ENCODE data around the gene MYOT.
"Not testable (repeated sequence)": the region's sequence is repeated elsewhere in the genome, so short reads cannot be mapped to it uniquely, and the experiment has no call there.

The MYOT gene

DNA sequence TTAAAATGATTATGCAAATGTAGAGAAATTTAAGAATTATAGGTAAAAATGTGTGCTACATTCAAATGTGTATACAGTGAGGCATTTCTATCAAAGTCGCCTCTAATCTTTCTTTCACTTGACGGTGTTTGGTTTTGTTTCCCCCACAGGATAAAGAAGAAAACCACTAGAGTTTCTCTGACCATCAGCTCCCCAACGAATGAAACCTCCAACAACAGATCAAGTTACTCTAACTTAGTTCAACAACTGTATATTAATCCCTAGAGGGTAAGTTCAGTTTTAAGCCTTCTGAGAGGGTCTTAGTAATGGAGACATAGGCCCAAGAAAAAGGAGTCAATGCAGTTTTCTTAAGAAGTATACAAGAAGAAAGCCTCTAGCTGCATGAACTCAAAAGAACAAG lies 11.5 kb upstream of the MYOT start:
- no peak for DNase-seq (ENCODE audit: low spot score)

DNA sequence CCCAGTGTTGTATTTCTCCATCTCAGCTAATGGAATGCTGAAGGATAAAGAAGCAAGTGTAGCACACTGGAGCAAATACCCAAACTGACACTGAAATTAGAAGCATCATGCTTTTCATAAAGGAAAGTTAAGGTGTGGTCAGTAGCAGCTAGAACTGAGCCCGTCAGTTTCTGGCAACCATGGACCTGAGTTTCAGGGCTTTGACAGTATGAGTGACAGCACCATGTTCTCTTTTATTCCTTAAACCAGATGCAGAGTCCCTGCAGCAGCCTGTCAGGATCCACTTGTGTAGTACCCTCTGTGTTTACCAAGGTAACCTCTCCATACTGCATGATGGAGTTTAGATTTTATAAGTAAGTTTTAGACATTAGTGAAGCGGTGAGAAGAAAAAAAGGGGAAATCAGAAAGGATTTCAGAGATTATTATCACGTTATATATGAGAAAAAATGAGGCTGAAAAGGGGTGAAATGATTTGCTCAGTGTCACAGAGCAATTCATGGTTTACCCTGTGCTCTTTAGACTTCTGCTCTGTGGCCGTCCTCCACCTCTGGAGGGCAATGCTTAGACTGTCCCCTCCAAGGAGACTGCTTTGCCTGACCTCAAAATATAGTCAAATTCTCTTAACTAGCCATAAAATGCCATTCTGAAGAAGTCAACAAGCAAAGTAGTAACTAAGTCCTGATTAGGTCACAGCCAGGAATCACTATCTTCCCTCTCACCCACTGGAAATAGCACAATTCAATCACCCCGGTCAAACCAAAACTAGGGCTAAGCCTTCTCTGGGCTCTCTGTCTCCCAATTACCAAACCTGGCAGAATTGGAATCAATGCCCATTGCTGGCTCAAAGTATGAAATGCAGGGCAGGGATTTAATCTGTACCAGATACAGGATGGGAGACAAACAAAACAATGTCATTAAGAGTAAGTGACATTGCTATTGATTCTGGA lies 10.5 kb upstream of the MYOT start:
- DNase-seq (ENCODE audit: low spot score): no peak

DNA sequence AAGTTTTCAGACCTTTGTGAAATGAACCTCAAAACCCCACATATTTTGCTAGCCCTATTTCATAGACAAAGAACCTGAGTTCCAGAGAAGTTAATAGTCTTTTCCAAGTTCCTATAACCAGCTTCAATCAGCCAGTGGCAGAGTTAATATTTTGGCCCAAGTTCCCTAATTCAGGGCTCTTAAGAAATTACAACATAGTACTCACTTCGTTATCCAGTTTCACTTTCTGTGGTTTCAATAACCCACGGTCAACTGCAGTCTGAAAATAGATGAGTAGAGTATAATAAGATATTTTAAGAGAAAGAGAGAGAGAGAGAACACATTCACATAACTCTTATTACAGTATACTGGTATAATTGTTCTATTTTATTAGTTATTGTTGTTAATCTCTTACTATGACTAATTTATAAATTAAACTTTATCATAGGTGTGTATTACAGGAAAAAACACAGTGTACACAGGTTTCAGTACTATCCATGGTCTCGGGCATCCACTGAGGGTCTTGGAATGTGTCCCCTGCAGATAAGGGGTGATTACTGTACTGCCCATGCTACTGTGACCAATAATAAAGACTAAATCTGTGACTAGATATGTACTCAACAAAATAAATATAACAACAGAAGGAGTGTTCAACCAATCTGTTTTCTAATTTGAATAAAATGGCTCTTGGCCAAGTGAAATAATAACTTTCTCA lies 9.3 kb upstream of the MYOT start:
- DNase-seq (ENCODE audit: low spot score): no peak

DNA sequence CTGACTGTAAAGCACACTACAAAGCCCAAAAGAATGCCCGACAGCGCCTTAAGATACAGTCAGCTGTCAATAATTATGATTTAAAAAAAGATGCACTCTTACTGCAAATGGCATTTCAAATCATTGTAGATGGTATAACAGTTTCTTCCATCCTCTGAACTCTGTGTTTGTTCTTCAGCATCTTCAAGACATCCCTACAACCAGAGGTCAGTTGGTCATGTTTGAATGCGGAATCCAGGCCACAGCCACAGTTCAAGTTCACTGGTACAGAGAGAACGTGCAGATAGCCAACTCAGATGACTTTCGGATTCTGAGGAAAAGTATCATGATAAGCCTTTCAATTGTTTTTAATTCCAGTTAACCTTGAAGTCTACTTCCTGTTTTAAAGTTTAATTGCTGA lies 8.7 kb upstream of the MYOT start:
- no peak for DNase-seq (ENCODE audit: low spot score)

DNA sequence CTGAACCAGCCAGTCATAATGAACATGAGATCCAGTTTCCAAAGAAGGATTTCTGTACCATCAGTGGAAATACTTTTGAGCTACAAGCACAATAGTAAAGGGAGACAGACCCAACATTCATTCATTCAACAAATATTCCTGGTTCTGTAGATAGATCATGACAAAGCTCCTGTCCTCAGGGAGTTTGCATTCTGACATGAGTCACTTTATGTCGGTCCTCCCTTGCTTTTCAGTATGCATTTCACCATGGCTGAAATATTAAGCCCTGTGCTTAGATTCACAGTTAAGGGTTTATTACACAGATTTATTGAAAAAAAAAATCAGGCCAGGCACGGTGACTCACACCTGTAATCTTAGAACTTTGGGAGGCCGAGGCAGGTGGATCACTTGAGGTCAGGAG lies 5.4 kb upstream of the MYOT start:
- no peak for DNase-seq (ENCODE audit: low spot score)

DNA sequence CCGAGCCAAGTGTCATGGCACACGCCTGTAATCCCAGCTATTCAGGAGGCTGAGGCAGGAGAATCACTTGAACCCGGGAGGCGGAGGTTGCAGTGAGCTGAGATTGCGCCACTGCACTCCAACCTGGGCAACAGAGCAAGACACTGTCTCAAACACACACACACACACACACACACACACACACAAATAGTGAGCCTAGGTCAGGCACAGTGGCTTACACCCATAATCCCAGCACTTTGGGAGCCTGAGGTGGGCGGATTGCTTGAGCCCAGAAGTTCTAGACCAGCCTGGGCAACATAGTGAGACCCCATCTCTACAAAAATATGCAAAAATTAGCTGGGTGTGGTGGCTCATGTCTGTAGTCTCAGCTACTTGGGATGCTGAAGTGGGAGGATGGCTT lies 4.0 kb upstream of the MYOT start:
- not testable (repeated sequence) for DNase-seq (ENCODE audit: low spot score)

DNA sequence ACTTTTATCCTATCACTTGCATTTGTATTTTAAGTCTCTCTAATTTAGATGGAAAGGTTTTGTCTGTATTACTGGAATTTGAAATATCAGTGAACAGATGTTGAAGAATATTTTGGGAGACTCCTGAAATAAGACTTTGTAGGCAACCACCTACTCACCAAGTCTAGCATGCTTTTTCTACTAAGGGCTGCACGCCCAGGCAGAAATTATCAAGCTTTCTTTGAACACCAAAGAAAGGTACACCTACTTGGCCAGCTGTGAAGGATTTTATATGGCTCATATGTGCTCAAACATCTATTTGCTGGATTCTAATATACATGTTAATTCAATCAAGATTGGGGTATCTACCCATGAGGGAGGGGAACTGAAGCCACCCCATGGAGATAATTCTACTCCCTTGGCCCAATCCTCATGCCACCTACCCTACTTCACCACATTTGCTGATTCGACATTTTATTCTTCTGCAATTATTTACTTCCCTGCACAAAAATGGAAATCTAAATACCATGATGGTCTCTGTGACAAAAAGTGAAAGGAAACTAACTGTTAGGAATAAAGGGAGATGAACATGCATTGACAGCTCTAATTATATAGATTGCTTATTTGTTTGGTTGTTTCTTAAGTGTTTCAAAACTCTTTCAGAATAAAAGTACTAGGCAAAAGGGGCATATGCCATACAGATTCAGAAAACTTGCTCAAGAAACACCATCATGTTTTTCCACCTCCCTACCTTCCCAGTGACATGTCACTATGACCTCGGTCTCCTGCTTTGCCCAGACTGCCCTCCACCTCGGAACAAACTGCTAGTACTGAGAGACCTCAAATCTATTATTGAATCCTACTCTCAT lies 895 bp upstream of the MYOT start:
- DNase-seq (ENCODE audit: low spot score): no peak

DNA sequence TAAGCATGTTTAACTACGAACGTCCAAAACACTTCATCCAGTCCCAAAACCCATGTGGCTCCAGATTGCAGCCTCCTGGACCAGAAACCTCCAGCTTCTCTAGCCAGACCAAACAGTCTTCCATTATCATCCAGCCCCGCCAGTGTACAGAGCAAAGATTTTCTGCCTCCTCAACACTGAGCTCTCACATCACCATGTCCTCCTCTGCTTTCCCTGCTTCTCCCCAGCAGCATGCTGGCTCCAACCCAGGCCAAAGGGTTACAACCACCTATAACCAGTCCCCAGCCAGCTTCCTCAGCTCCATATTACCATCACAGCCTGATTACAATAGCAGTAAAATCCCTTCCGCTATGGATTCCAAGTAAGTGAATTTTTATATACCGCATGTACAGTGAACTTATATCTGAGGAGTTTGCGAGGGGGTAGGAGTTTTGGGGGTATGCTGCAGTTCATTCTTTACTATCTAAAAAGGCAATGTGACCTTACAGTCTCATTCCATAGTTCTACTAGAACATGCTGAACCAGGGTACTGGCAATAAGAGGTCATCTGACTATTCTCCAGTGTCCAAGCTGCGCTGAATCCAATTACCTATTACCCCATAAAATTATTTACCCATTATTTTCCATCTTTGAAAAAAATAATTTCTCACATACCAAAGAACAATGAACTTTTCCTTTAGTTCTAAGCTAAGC lies 3.1 kb downstream of the MYOT start:
- DNase-seq (ENCODE audit: low spot score): no peak

DNA sequence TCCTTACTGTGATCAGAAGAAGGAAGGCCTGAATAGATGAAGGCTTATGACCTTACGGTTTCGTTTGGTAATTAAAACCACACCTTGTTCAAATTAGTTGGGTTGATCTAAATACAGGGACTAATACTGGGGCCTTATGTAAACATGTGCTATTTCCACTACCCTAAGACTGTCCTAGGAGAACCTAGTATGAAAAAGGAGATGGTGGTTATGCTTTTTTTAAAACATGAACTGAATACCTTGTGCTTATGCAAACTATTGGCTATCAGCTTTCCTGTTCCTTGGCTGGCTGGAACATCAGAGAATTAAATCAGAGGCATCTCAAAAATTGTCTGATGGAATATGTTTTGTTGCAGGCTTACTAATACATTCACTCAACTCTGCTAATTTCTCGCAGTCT lies 3.9 kb downstream of the MYOT start:
- no peak for DNase-seq (ENCODE audit: low spot score)

DNA sequence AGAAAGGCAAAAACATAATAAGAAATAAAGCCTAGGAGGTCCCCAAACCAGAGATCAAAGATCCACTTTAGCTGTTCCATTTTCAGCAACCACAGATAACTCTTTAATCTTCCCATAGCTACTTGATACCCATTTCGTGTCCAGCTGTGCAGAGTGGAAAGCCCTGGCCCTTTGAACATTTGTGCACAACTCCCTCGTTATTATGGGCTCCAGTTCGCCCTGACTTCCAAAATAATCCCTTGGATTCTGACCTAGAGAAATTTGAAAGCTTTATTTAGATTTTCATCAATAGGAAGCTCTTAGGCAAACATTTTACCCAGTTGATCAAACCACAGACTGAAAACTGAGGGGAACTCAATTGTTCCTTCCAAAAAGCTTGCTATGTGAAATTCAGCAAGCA lies 4.8 kb downstream of the MYOT start:
- DNase-seq (ENCODE audit: low spot score): no peak

DNA sequence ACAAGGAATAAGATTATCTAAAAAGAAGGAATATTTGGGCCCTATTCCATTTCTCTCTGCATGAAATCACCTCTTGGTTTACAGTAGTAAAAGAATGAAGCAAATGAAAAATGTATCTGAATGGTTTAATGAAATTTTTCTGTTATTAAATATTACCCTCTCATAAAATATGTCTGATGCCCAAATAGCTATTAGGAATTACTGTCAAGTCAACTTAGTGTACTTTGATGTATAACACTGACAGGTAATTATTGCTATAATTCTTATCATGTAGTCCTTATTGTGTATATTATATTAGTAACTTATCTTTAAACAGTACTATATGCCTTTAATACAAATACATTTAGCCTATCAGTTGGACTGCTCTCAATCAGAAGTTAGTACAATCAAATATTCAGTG lies 8.4 kb downstream of the MYOT start:
- DNase-seq (ENCODE audit: low spot score): no peak

DNA sequence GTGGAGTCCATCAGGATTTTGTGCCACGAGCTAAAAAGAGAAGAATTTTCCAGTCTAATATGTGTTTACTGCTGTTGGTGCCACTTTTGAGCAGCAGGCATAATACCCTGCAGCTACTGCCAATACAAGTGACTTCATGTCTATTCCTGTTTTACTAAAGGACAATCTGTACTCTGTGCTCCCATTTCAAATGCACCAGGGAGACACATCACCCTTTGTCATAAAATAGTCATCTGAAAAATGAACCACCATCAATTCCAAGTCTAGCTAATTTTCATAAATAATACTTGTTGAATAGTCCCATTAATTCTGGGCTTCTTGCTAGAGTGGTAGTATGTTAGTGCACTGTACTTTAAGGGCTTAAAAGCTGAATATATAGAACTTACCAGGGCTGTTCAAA lies 12.7 kb downstream of the MYOT start:
- DNase-seq (ENCODE audit: low spot score): no peak

DNA sequence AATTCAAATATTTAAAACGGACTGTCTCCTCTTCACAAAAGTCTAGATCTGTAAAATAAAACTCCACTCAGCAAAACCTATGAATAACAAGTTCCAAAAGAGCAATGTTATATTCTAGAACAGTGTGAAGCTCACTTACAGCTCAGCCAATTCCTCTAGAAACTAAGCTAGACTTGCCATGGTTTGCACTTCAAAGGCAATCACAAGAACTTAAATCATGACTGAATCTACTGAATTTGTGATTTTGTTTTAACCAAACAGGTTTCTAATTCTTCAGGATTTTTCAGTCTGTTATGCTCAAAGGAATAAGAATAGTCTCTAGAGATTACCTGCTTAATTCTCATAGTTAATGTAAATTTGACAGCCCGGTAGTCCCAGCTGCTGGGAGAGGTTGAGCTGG lies 20.2 kb downstream of the MYOT start:
- DNase-seq (ENCODE audit: low spot score): no peak

DNA sequence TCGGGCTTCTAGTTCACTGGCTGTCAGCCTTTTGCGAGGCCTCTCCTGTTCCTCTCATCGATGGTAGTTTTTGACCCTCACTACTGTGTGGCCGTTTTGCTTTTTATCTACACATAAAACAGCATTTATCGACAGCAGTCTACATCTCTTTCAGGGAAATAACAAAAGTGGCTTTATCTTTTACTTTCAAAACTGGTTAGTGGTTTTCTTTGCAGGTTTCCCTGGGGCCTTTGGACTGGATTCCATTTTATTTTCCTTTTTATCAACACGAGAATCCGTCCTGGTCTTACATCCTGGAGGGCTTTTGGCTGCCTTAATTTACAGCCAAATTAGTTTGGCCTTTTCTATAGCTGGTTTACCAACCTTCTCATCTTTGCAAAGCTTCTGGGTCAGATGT lies 20.8 kb downstream of the MYOT start:
- DNase-seq (ENCODE audit: low spot score): no peak

DNA sequence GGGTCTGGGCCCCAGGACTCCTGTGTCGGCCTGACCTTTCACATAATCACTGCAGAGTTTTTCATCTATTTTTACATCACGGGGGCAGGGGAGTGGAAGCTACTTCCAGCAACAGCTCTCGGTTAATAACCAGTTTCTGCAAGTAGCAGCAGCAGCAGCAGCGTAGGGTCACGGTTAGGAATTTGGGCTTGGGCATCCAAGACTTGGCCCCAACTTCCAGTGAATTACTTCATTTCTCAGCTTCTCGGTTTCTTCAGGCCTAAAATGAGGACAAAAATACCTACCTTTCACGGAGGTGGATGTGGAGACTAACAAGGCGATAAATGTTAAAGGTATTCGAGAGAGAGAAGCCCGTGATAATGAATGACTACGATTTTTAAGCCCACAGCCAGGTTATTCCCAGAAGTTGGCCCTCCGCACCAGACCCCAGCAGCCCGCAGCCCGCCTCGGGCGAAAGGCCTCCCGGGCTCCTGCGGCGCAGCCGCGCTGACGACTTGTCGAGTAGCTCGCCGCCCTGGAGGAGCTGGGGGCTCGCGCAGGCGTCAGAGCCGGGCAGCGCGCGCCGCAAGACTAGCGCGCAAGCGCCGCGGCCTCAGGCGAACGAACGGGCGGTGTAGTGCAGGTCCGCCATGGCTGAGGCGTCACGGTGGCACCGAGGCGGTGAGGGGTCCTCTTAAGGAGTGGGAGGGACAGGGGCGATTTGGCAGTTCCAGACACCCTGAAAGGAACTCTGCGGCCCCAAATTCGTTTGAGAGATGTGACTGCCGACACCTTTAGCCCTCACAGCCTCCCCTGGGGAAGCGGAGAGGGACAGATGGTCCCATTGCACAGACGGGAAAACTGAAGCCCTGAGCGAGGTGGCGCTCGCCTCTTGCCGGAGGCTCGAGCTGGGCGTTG lies 21.5 kb downstream of the MYOT start, which contains the start of gene PKD2L2:
Gene PKD2L2 (plus strand): TSS at position 595 of the 897 bp plus-strand sequence. CDS start 35 bp downstream, at position 630.
- peak; percentile 60 for DNase-seq (ENCODE audit: low spot score)

DNA sequence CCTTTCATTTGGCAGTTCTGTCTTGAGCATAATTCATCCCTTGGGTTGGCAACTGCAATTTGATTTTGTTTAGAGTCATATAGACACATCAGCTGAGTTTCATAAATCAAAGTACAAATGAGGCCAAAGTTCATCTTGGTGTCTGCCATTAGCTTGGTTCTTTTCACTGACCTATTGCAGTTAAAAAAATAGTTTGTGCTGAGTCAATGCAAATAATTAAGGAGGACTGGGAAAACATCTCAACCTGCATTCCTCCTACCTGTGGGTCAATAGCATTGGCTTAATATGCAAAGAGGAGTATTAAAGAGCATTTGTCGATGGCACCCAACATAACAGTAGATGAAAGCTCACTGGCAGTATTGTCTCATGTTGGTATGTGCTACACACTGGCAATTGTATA lies 23.2 kb downstream of the MYOT start:
- DNase-seq (ENCODE audit: low spot score): no peak

DNA sequence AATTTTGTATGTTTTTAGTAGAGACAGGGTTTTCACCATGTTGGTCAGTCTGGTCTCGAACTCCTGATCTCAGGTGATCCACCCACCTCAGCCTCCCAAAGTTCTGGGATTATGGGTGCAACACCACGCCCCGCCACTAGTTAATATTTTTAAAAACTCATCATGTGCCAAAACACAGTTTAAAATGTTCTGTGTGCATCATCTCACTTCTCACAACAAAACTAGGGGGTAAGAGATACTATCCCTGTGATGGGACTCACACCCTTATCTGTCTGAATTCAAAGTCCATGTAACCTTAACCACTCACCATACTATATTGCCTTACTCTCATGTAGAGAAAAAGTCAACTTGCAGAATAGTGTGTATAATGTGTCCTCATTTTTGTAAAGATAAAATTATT lies 24.2 kb downstream of the MYOT start:
- no peak for DNase-seq (ENCODE audit: low spot score)

DNA sequence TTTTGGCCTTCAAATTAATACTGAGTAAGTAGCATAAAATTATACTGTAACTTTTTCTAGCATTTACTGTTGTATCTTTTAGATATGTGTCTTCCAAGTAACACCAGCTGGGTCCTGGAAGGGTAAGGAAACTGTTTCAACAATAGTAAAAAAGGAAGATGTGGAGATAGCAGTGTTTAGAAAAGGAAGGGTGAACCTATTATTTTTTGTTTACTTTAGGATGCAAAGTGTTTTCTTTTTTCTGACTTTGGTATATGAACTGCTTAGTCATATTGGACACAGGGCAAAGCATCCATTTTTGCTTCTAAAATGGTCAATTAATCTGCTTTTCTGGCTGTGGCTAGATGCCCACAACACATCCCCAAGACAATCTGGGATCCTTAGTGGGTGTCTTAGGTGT lies 26.9 kb downstream of the MYOT start:
- DNase-seq (ENCODE audit: low spot score): no peak

DNA sequence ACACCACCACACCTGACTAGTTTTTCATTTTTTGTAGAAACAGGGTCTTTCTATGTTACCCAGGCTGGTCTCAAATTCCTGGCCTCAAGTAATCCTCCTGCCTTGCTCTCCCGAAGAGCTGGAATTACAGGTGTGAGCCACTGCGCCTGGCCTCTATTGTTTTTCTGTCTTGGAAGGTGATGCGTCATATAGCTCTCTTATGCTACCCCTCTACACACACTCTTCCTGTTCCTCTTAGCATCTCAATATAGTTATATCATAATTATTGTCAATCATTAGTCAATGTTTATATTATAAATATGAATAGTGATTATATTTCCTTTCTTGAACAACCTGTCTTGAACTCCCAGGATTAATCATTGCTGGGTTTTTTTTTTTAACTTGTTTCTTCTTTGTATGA lies 28.9 kb downstream of the MYOT start:
- DNase-seq (ENCODE audit: low spot score): no peak

DNA sequence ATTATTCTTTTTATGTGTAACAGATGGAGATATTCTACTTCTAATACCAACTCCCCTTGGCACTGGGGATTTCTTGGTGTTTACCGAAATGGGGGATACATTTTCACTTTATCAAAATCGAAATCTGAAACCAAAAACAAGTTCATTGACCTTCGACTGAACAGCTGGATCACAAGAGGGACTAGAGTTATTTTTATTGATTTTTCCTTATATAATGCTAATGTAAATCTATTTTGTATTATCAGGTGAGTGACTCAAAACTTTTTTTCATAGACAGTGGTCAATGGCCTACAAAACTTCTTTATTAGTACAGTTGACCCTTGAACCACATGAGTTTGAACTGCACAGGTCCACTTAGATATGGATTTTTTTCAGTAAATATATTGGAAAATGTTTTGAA lies 31.8 kb downstream of the MYOT start:
- DNase-seq (ENCODE audit: low spot score): no peak

Data from D341Med (cell line).